GM21619 (cell line): ENCODE results near the gene MINDY1.

Source experiments
- ATAC-seq: cut with Tn5 transposase; IDR thresholded peaks from one replicate; pipeline ENCODE4 v1.9.1; 2021; ENCODE audit not compliant: unreplicated experiment

Gene MINDY1

GRCh38 chr1:150966011-150966410, 40.7 kb downstream of the MINDY1 start:
- no peak for ATAC-seq

- ATAC-seq, result no peak
These were observed 41.1 kb downstream of the MINDY1 start for GRCh38 chr1:150965605-150966004.

- no peak for ATAC-seq
These were observed 42.6 kb downstream of the MINDY1 start for GRCh38 chr1:150964164-150964489.

GRCh38 chr1:150963321-150964163, 43.2 kb downstream of the MINDY1 start:
- ATAC-seq, result no peak

GRCh38 chr1:150961756-150962155, 44.9 kb downstream of the MINDY1 start:
- ATAC-seq, result no peak

- ATAC-seq, result no peak
These were observed 46.1 kb downstream of the MINDY1 start for GRCh38 chr1:150960646-150961045.

GRCh38 chr1:150957666-150958065, 49.0 kb downstream of the MINDY1 start:
- ATAC-seq, result no peak

- no peak for ATAC-seq
These were observed 51.4 kb downstream of the MINDY1 start for GRCh38 chr1:150955280-150955679.

GRCh38 chr1:150954708-150955107, 52.0 kb downstream of the MINDY1 start:
- no peak for ATAC-seq
